HG03442 (cell line): Measurements from ENCODE around the gene SGTA.

Source experiments
- ATAC-seq: cut with Tn5 transposase; IDR thresholded peaks from one replicate; pipeline ENCODE4 v1.9.1; 2021; ENCODE audit warnings: mild to moderate bottlenecking, moderate library complexity; ENCODE audit not compliant: unreplicated experiment

SGTA gene

GRCh38 chr19:2774083-2774679 is 8.9 kb downstream of the SGTA start:
- no peak for ATAC-seq

GRCh38 chr19:2771786-2772674 is 11.0 kb downstream of the SGTA start:
- no peak for ATAC-seq

GRCh38 chr19:2770055-2771013 is 12.7 kb downstream of the SGTA start:
- no peak for ATAC-seq

- no peak for ATAC-seq
These were observed 13.9 kb downstream of the SGTA start for GRCh38 chr19:2769218-2769617.

- ATAC-seq, result no peak
These were observed 14.5 kb downstream of the SGTA start for GRCh38 chr19:2768365-2769132.

GRCh38 chr19:2767688-2768087 is 15.4 kb downstream of the SGTA start:
- no peak for ATAC-seq

- no peak for ATAC-seq
These were observed 16.3 kb downstream of the SGTA start for GRCh38 chr19:2766594-2767372.

- ATAC-seq, result no peak
These were observed 17.7 kb downstream of the SGTA start for GRCh38 chr19:2765376-2765775.

GRCh38 chr19:2764945-2765344 is 18.1 kb downstream of the SGTA start:
- ATAC-seq, result no peak

GRCh38 chr19:2763687-2764086 is 19.4 kb downstream of the SGTA start:
- no peak for ATAC-seq

- no peak for ATAC-seq
These were observed 20.1 kb downstream of the SGTA start for GRCh38 chr19:2762783-2763496.

- no peak for ATAC-seq
These were observed 20.9 kb downstream of the SGTA start for GRCh38 chr19:2761876-2762782.

- no peak for ATAC-seq
These were observed 21.8 kb downstream of the SGTA start for GRCh38 chr19:2761309-2761677.

GRCh38 chr19:2759965-2760364 is 23.1 kb downstream of the SGTA start:
- no peak for ATAC-seq

- no peak for ATAC-seq
These were observed 23.7 kb downstream of the SGTA start for GRCh38 chr19:2759362-2759761.

GRCh38 chr19:2758601-2759313 is 24.3 kb downstream of the SGTA start:
- ATAC-seq, result no peak
